Ramos (cell line): ENCODE data around the gene ATP5MG.

Source experiments
- in situ Hi-C: fragments of 300-500 bp; cut with MboI; formaldehyde crosslinking; loops from one replicate; pipeline ENCODE4 v1.14.3; 2022; ENCODE audit warnings: low sequenced_read_pairs; ENCODE audit not compliant: unreplicated experiment

Gene ATP5MG

GRCh38 chr11:118401151-118401879 lies at the start of gene ATP5MG:
Gene ATP5MG (plus strand): TSS chr11:118401606. CDS start chr11:118401666, 60 bp downstream.
- in situ Hi-C loops, result no loop called here

GRCh38 chr11:118353084-118353710 lies 48.2 kb upstream of the ATP5MG start:
- in situ Hi-C loops, result no loop called here

- in situ Hi-C loops, result no loop called here
Measured at GRCh38 chr11:118358071-118358470, 43.3 kb upstream of the ATP5MG start.

GRCh38 chr11:118359295-118359958 lies 42.0 kb upstream of the ATP5MG start, which contains the start of gene UBE4A:
Gene UBE4A (plus strand): TSS chr11:118359600. CDS start chr11:118365081, 5,481 bp downstream.
- in situ Hi-C loops, result no loop called here

GRCh38 chr11:118364956-118365615 lies 36.3 kb upstream of the ATP5MG start:
- in situ Hi-C loops, result no loop called here

GRCh38 chr11:118366287-118366686 lies 35.1 kb upstream of the ATP5MG start:
- in situ Hi-C loops, result no loop called here

GRCh38 chr11:118370774-118371173 lies 30.6 kb upstream of the ATP5MG start:
- in situ Hi-C loops, result loop anchor here (10.0 kb wide), 1 partner anchor 124 kb away; no protein-coding TSS in a partner anchor

GRCh38 chr11:118373263-118373662 lies 28.1 kb upstream of the ATP5MG start:
- in situ Hi-C loops, result loop anchor here (10.0 kb wide), 1 partner anchor 122 kb away; no protein-coding TSS in a partner anchor

- in situ Hi-C loops, result loop anchor here (10.0 kb wide), 1 partner anchor 121 kb away; no protein-coding TSS in a partner anchor
Measured at GRCh38 chr11:118373871-118374270, 27.5 kb upstream of the ATP5MG start.

- in situ Hi-C loops, result loop anchor here (10.0 kb wide), 1 partner anchor 120 kb away; no protein-coding TSS in a partner anchor
Measured at GRCh38 chr11:118374729-118375128, 26.7 kb upstream of the ATP5MG start.

- in situ Hi-C loops, result loop anchor here (10.0 kb wide), 1 partner anchor 119 kb away; no protein-coding TSS in a partner anchor
Measured at GRCh38 chr11:118375978-118376377, 25.4 kb upstream of the ATP5MG start.

GRCh38 chr11:118379497-118379896 lies 21.9 kb upstream of the ATP5MG start:
- in situ Hi-C loops, result loop anchor here (10.0 kb wide), 1 partner anchor 115 kb away; no protein-coding TSS in a partner anchor

GRCh38 chr11:118380571-118380970 lies 20.8 kb upstream of the ATP5MG start:
- in situ Hi-C loops, result no loop called here

- in situ Hi-C loops, result no loop called here
Measured at GRCh38 chr11:118382954-118383353, 18.5 kb upstream of the ATP5MG start.

- in situ Hi-C loops, result no loop called here
Measured at GRCh38 chr11:118383657-118384056, 17.7 kb upstream of the ATP5MG start.

GRCh38 chr11:118396097-118396501 lies 5.3 kb upstream of the ATP5MG start:
- in situ Hi-C loops, result no loop called here

- in situ Hi-C loops, result no loop called here
Measured at GRCh38 chr11:118397448-118397847, 4.0 kb upstream of the ATP5MG start.

- in situ Hi-C loops, result no loop called here
Measured at GRCh38 chr11:118398791-118399559, 2.4 kb upstream of the ATP5MG start.

- in situ Hi-C loops, result no loop called here
Measured at GRCh38 chr11:118401880-118402590, 629 bp downstream of the ATP5MG start.
